Tibial artery (tissue), 4 donors: ENCODE results near the gene IGF2BP2.
"Not testable (repeated sequence)": the region's sequence is repeated elsewhere in the genome, so short reads cannot be mapped to it uniquely, and the experiment has no call there.

Experiments
- DNase-seq, 2 donors: peaks; one replicate each; pipeline ENCODE4 v3.0.0-alpha.2; 2019
- H3K27ac ChIP-seq, 2 donors: fragments of 200-600 bp; sonication (generic) in 1 of 2; 1 replicate in 1 of 2; 2 replicates in 1 of 2; pipeline ENCODE4 v1.5.1; 2018 to 2019; ENCODE audit warnings: mild to moderate bottlenecking in 1 of 2
- H3K27me3 ChIP-seq, 2 donors: fragments of 200-600 bp; sonication (generic) in 1 of 2; one replicate each; pipeline versions ENCODE4 v1.5.1 to v1.6.0; 2016 to 2019
- H3K36me3 ChIP-seq, 3 donors: fragments of 200-600 bp; sonication (generic) in 2 of 3; one replicate each; pipeline ENCODE4 v1.5.1; 2016 to 2019; ENCODE audit warnings: mild to moderate bottlenecking in 2 of 3
- H3K4me1 ChIP-seq, 4 donors: fragments of 200-600 bp; sonication (generic) in 2 of 4; 1 replicate in 3 of 4; 2 replicates in 1 of 4; pipeline ENCODE4 v1.5.1; 2016 to 2019
- H3K4me3 ChIP-seq, 2 donors: fragments of 200-600 bp; sonication (generic) in 1 of 2; 1 replicate in 1 of 2; 2 replicates in 1 of 2; pipeline ENCODE4 v1.5.1; 2018 to 2019; ENCODE audit warnings: mild to moderate bottlenecking in 2 of 2
- H3K9me3 ChIP-seq, 3 donors: fragments of 200-600 bp; sonication (generic) in 1 of 3; one replicate each; pipeline ENCODE4 v1.5.1; 2016 to 2019
- CTCF ChIP-seq, 2 experiments: fragments of 200-600 bp in 1 of 2; fragments of 450-650 bp in 1 of 2; IDR thresholded peaks; one replicate each; pipeline ENCODE4 v1.5.1; 2017 to 2019; ENCODE audit warnings: antibody characterized with exemption in 2 of 2, mild to moderate bottlenecking in 1 of 2, moderate library complexity in 1 of 2
- intact Hi-C: fragments of 100-400 bp; cut with DNase I; formaldehyde crosslinking; loops from one replicate; pipeline ENCODE4 v1.15.0; 2023; ENCODE audit warnings: low total_unique reads

Gene IGF2BP2

GRCh38 chr3:185847506-185847905 is 22.7 kb upstream of the IGF2BP2 start:
- H3K36me3 ChIP-seq = no peaks in the 10 kb centered on the region
- DNase-seq = no peak
- TF ChIP-seq CTCF (IDR thresholded peaks at IDR 0.05) = no peak
- H3K27ac ChIP-seq = no peak overlapping the region
- H3K4me3 ChIP-seq = no peak overlapping the region
- no peaks in the 10 kb centered on the region for H3K4me1 ChIP-seq
- H3K27me3 ChIP-seq = peaks cover 0 to 6% of the 10 kb centered on the region in 2 donors
- intact Hi-C loops = no loop called here
- no peaks in the 10 kb centered on the region for H3K9me3 ChIP-seq

GRCh38 chr3:185846037-185846436 is 21.2 kb upstream of the IGF2BP2 start:
- no peak overlapping the region for H3K4me3 ChIP-seq
- no peaks in the 10 kb centered on the region for H3K36me3 ChIP-seq
- TF ChIP-seq CTCF (IDR thresholded peaks at IDR 0.05) = no peak
- H3K4me1 ChIP-seq = no peaks in the 10 kb centered on the region
- no peak for DNase-seq
- H3K9me3 ChIP-seq = no peaks in the 10 kb centered on the region
- no peak overlapping the region for H3K27ac ChIP-seq
- H3K27me3 ChIP-seq = peaks cover 0 to 6% of the 10 kb centered on the region in 2 donors
- intact Hi-C loops = no loop called here

- Histone ChIP-seq H3K9me3 (no peaks in the 10 kb centered on the region), H3K4me1 (no peaks in the 10 kb centered on the region), H3K27ac (no peak overlapping the region), H3K4me3 (no peak overlapping the region), H3K36me3 (no peaks in the 10 kb centered on the region), H3K27me3 (peaks cover 0 to 6% of the 10 kb centered on the region in 2 donors)
- DNase-seq = no peak
- no peak for TF ChIP-seq CTCF (IDR thresholded peaks at IDR 0.05)
- intact Hi-C loops = no loop called here
These were observed 19.2 kb upstream of the IGF2BP2 start for GRCh38 chr3:185844051-185844450.

GRCh38 chr3:185843635-185844034 is 18.8 kb upstream of the IGF2BP2 start:
- Histone ChIP-seq H3K36me3 (no peaks in the 10 kb centered on the region), H3K4me3 (no peak overlapping the region), H3K27ac (no peak overlapping the region), H3K4me1 (no peaks in the 10 kb centered on the region), H3K27me3 (peaks cover 0 to 6% of the 10 kb centered on the region in 2 donors), H3K9me3 (no peaks in the 10 kb centered on the region)
- no peak for DNase-seq
- intact Hi-C loops = no loop called here
- TF ChIP-seq CTCF (IDR thresholded peaks at IDR 0.05) = no peak

- peaks cover 0 to 6% of the 10 kb centered on the region in 2 donors for H3K27me3 ChIP-seq
- TF ChIP-seq CTCF (IDR thresholded peaks at IDR 0.05) = no peak
- intact Hi-C loops = no loop called here
- no peak overlapping the region for H3K27ac ChIP-seq
- no peak for DNase-seq
- H3K36me3 ChIP-seq = no peaks in the 10 kb centered on the region
- no peaks in the 10 kb centered on the region for H3K9me3 ChIP-seq
- no peaks in the 10 kb centered on the region for H3K4me1 ChIP-seq
- no peak overlapping the region for H3K4me3 ChIP-seq
These were observed 18.3 kb upstream of the IGF2BP2 start for GRCh38 chr3:185843126-185843525.

- no peaks in the 10 kb centered on the region for H3K9me3 ChIP-seq
- H3K36me3 ChIP-seq = no peaks in the 10 kb centered on the region
- no peaks in the 10 kb centered on the region for H3K4me1 ChIP-seq
- H3K27ac ChIP-seq = no peak overlapping the region
- no peak for DNase-seq
- peaks cover 0 to 6% of the 10 kb centered on the region in 2 donors for H3K27me3 ChIP-seq
- intact Hi-C loops = no loop called here
- no peak for TF ChIP-seq CTCF (IDR thresholded peaks at IDR 0.05)
- no peak overlapping the region for H3K4me3 ChIP-seq
These were observed 17.4 kb upstream of the IGF2BP2 start for GRCh38 chr3:185842241-185842640.

GRCh38 chr3:185838417-185838989 is 13.7 kb upstream of the IGF2BP2 start:
- DNase-seq, H3K4me1 ChIP-seq, H3K9me3 ChIP-seq, H3K27ac ChIP-seq, intact Hi-C loops, H3K36me3 ChIP-seq, H3K4me3 ChIP-seq, H3K27me3 ChIP-seq: not testable (repeated sequence)
